Heart right ventricle (tissue), 16 donors: Measurements from ENCODE around the gene LCTL. TPM values are rescaled to one million over a fixed set of nuclear protein-coding genes. Genes with fewer than 3 reads are reported as not detected.
A peak's percentile ranks its signal among the peaks of the same experiment; 100 is the strongest.

Experiments used
- ATAC-seq, 8 donors: fragments of 200-7000 bp; cut with Tn5 transposase; one replicate each; pipeline ENCODE4 v1.9.1; 2020; ENCODE audit warnings: mild to moderate bottlenecking in 8 of 8, moderate library complexity in 8 of 8, moderate number of reproducible peaks in 1 of 8
- DNase-seq, 2 donors: peaks; one replicate each; pipeline ENCODE4 v3.0.0-alpha.2; 2020
- H3K27ac ChIP-seq, 10 donors: fragments of 200-600 bp; sonication (generic) in 2 of 10; one replicate each; pipeline versions ENCODE4 v1.5.0 to v1.8.0; 2020 to 2022; ENCODE audit warnings: mild to moderate bottlenecking in 3 of 10
- H3K27me3 ChIP-seq, 7 donors: fragments of 200-600 bp; one replicate each; pipeline ENCODE4 v1.8.0; 2021 to 2022; ENCODE audit warnings: mild to moderate bottlenecking in 2 of 7
- H3K36me3 ChIP-seq, 9 donors: fragments of 200-600 bp; sonication (generic) in 1 of 9; one replicate each; pipeline versions ENCODE4 v1.5.0 to v1.8.0; 2020 to 2022; ENCODE audit warnings: mild to moderate bottlenecking in 2 of 9
- H3K4me1 ChIP-seq, 9 donors: fragments of 200-600 bp; sonication (generic) in 1 of 9; one replicate each; pipeline versions ENCODE4 v1.5.0 to v1.8.0; 2020 to 2022; ENCODE audit warnings: mild to moderate bottlenecking in 4 of 9
- H3K4me3 ChIP-seq, 10 donors: fragments of 200-600 bp; sonication (generic) in 2 of 10; one replicate each; pipeline versions ENCODE4 v1.5.0 to v1.8.0; 2020 to 2022; ENCODE audit warnings: mild to moderate bottlenecking in 7 of 10, moderate library complexity in 2 of 10
- H3K9me3 ChIP-seq, 11 donors: fragments of 200-600 bp in 10 of 11; sonication (generic) in 2 of 11; one replicate each; pipeline versions ENCODE4 v1.5.0 to v1.8.0; 2013 to 2022; ENCODE audit warnings: mild to moderate bottlenecking in 2 of 11, control low read depth in 1 of 11, moderate library complexity in 1 of 11
- CTCF ChIP-seq, 9 donors: fragments of 200-600 bp; sonication (generic) in 2 of 9; IDR thresholded peaks; one replicate each; pipeline versions ENCODE4 v1.5.0 to v1.8.0; 2021 to 2022; ENCODE audit warnings: antibody characterized with exemption in 9 of 9, mild to moderate bottlenecking in 5 of 9, moderate library complexity in 1 of 9
- WGBS, 2 donors: extraction: QIAGEN DNeasy Blood & Tissue Kit; methylation state at CpG; one replicate each; pipeline ENCODE4 v1.1.7; 2013; ENCODE audit warnings: inconsistent platforms in 1 of 2; 5-methylcytosine and 5-hydroxymethylcytosine counted together
- intact Hi-C, 10 donors: fragments of 100-400 bp; cut with DNase I; formaldehyde crosslinking; loops; one replicate each; pipeline versions ENCODE4 v1.11.1 to v1.14.2; 2022
- polyA plus RNA-seq, 2 donors: library from polyadenylated mRNA; stranded (reverse); fragments of 200-250 nt; gene quantifications; one replicate each; pipeline ENCODE4 v1.2.3, GENCODE V29; 2013
- total RNA-seq, 10 donors: library from RNA; stranded (reverse); fragmentation: NEBNext Ultra II Directional in 3 of 10; extraction: Animal tissue kit (Norgen Biotek cat#: 25700) in 3 of 10; gene quantifications; one replicate each; pipeline versions ENCODE4 v1.2.1 to v1.2.4, GENCODE V29; 2021 to 2023
- donor health status: Arrhythmogenic right ventricular cardiomyopathy.
- donor health status: ischemic (EF 13 %, LVEDD 7.1; RV severe dilation, severe dysfunction).
- donor health status: healthy with polysubstance abuse.
- donor health status: DM: no; HTN: yes; CAD: no.
- donor health status: DM: no; HTN: no; CAD: no.
- donor health status: ischemic (EF 25% LVEDD 6.9; RV normal size, moderate dysfunction).
- donor health status: ischemic (EF 25% LVEDD 5.7; RV mildly dilated, moderate dysfunction).
- donor health status: healthy.
- donor health status: DM: yes; HTN: yes; CAD: no.
- donor health status: Ischemic cardiomyopathy.
- donor health status: ischemic (EF 35%, LVEDD 5.7; RV mildly dilated, moderate dysfunction).
- donor health status: nonischemic (EF 11% LVEDD 7.7; RV severe dilation, severe dysfunction).
- donor health status: DM: yes; HTN: yes; CAD: no.
- donor health status: PGD.
- donor health status: ischemic (EF 29% LVEDD 5.4; RV normal size, mild dysfunction).
- donor health status: nonischemic (EF 23%, LVEDD 6.1; RV moderate dilation, normal function).

Gene LCTL
- total and polyA plus RNA-seq, 12 donors = 0.16 TPM; not detected in 11

GRCh38 chr15:66603301-66604179 is 37.7 kb upstream of the LCTL start:
- Histone ChIP-seq H3K36me3 (no peaks in the 10 kb centered on the region), H3K4me1 (peaks cover 0 to 6% (median 0%) of the 10 kb centered on the region in 9 donors), H3K27me3 (no peaks in the 10 kb centered on the region), H3K9me3 (no peaks in the 10 kb centered on the region), H3K4me3 (no peak overlapping the region), H3K27ac (no peak overlapping the region)
- TF ChIP-seq CTCF (IDR thresholded peaks at IDR 0.05) = peak; percentile 77 to 88 (median 84)
- peak; percentile 68 to 93 (median 84) for ATAC-seq
- intact Hi-C loops = loop anchor here (1.0 to 5.0 kb wide), 9 partner anchors 94 to 436 kb away; no protein-coding TSS in a partner anchor
- peak; percentile 60 to 71 for DNase-seq
- WGBS, 2 donors = 43 to 45% methylated on average over 14 of the region's 14 CpGs

- DNase-seq (no peak), ATAC-seq (no peak)
- H3K4me3 ChIP-seq = no peak overlapping the region
- no peaks in the 10 kb centered on the region for H3K9me3 ChIP-seq
- peaks cover 0 to 6% (median 0%) of the 10 kb centered on the region in 9 donors for H3K4me1 ChIP-seq
- H3K27ac ChIP-seq = no peak overlapping the region
- 60 to 70% methylated on average over 2 of the region's 2 CpGs for WGBS, 2 donors
- intact Hi-C loops = loop anchor here in 9 of 10 donors (5.0 kb wide), 5 partner anchors 96 to 434 kb away; no protein-coding TSS in a partner anchor
- H3K27me3 ChIP-seq = no peaks in the 10 kb centered on the region
- H3K36me3 ChIP-seq = no peaks in the 10 kb centered on the region
- no peak for TF ChIP-seq CTCF (IDR thresholded peaks at IDR 0.05)
These were observed 35.7 kb upstream of the LCTL start for GRCh38 chr15:66601521-66601920.

- intact Hi-C loops = loop anchor here in 9 of 10 donors (5.0 kb wide), 5 partner anchors 97 to 433 kb away; no protein-coding TSS in a partner anchor
These were observed 34.4 kb upstream of the LCTL start for GRCh38 chr15:66600240-66600627.

More at GRCh38 chr15:66600240-66600627, 34.4 kb upstream of the LCTL start:
- ATAC-seq (peak in 4 of 8 donors; percentile 39 to 69 (median 55)), DNase-seq (no peak)
- no peak for TF ChIP-seq CTCF (IDR thresholded peaks at IDR 0.05)
- Histone ChIP-seq H3K4me3 (no peak overlapping the region), H3K36me3 (no peaks in the 10 kb centered on the region), H3K27ac (no peak overlapping the region), H3K27me3 (no peaks in the 10 kb centered on the region), H3K4me1 (peaks cover 0 to 6% (median 0%) of the 10 kb centered on the region in 9 donors), H3K9me3 (no peaks in the 10 kb centered on the region)
- 79% methylated on average over 4 of the region's 4 CpGs for WGBS, 2 donors
